ENCODE measurements around the gene FAM9C.

The FAM9C gene

GRCh38 chrX:13043938-13044337 is 482 bp downstream of the FAM9C start (continued):
- no peak for TF ChIP-seq PRDM4 (tag by site-specific recombination; IDR thresholded peaks at IDR 0.05)
- TF ChIP-seq ZNF169 (tag by site-specific recombination; IDR thresholded peaks at IDR 0.05), result no peak
- no peak for TF ChIP-seq ZNF571 (tag by site-specific recombination; IDR thresholded peaks at IDR 0.05)
- no peak for TF ChIP-seq ZNF280C (tag by site-specific recombination; IDR thresholded peaks at IDR 0.05)
- no peak for TF ChIP-seq TSHZ1 (tag by site-specific recombination; IDR thresholded peaks at IDR 0.05; ENCODE audit: borderline replicate concordance)

GRCh38 chrX:13043138-13043537 is 1.3 kb downstream of the FAM9C start:
- H3K4me3 ChIP-seq (ENCODE audit: low read depth, low read length), result no peak overlapping the region
- H3K36me3 ChIP-seq (ENCODE audit: control insufficient read depth in 2 of 2, insufficient read depth in 1 of 2, low read length in 2 of 2), result no peaks in the 10 kb centered on the region
- ChIA-PET CTCF (interaction anchor here (0.6 to 2.7 kb wide), 4 partner anchors 15 to 97 kb away, joined by 3 to 16 read pairs (median 4); no protein-coding TSS in a partner anchor), POLR2A (interaction anchor here (1.3 kb wide), 1 partner anchor 15 kb away, joined by 3 read pairs; no protein-coding TSS in a partner anchor)
- TF ChIP-seq ZNF670 (tag by site-specific recombination; IDR thresholded peaks at IDR 0.05; ENCODE audit: low read depth) (no peak), ZNF292 (tag by site-specific recombination; IDR thresholded peaks at IDR 0.05; ENCODE audit: borderline replicate concordance, low read depth) (no peak), SP2 (tag by site-specific recombination; IDR thresholded peaks at IDR 0.05) (no peak), ZNF624 (tag by site-specific recombination; IDR thresholded peaks at IDR 0.05) (no peak), ZNF362 (tag by site-specific recombination; IDR thresholded peaks at IDR 0.05) (no peak), ZNF596 (tag by site-specific recombination; IDR thresholded peaks at IDR 0.05) (no peak), ZBTB20 (tag by site-specific recombination; IDR thresholded peaks at IDR 0.05) (no peak), ZNF221 (tag by site-specific recombination; IDR thresholded peaks at IDR 0.05; ENCODE audit: borderline replicate concordance) (no peak), ZNF112 (tag by site-specific recombination; IDR thresholded peaks at IDR 0.05) (no peak), ZNF133 (tag by site-specific recombination; IDR thresholded peaks at IDR 0.05) (no peak)
- H3K4me1 ChIP-seq (ENCODE audit: control insufficient read depth, insufficient read depth, low read length), result no peaks in the 10 kb centered on the region
- H3K9me3 ChIP-seq (ENCODE audit: control insufficient read depth, insufficient read depth, low read depth, low read length), result no peaks in the 10 kb centered on the region
- H3K27ac ChIP-seq (ENCODE audit: extremely low read depth, low read depth, low read length), result no peak overlapping the region
